ENCODE measurements around the gene IQUB. TPM values are rescaled to one million over a fixed set of nuclear protein-coding genes. Genes with fewer than 3 reads are reported as not detected.

The IQUB gene
- total and polyA plus RNA-seq, 2 donors (not counting 3 experiments of a cell fraction or from before 2014, with no cell fraction given), result 0.01 TPM; not detected in 1

GRCh38 chr7:123439191-123439590 lies 95.2 kb downstream of the IQUB start:
- H3K9me1 ChIP-seq (replicated peaks; ENCODE audit: control insufficient read depth, extremely low read depth, insufficient read depth, low read length), result no peaks in the 10 kb centered on the region
- FAIRE-seq, result no peak
- no peaks in the 10 kb centered on the region for H3K36me3 ChIP-seq (ENCODE audit: control insufficient read depth in 2 of 2, extremely low read depth in 1 of 2, insufficient read depth in 2 of 2, low read length in 2 of 2)
- no peaks in the 10 kb centered on the region for H3K4me1 ChIP-seq (ENCODE audit: control insufficient read depth, extremely low read depth, insufficient read depth, low read length)
- H3K27ac ChIP-seq (ENCODE audit: insufficient read depth, low read depth, low read length), result no peak overlapping the region
- no peak overlapping the region for H3K9ac ChIP-seq (replicated peaks; ENCODE audit: extremely low read depth, insufficient read depth, low read length)
- POLR2A ChIA-PET, result no interaction called here
- H4K20me1 ChIP-seq (replicated peaks; ENCODE audit: control insufficient read depth, extremely low read depth, insufficient read depth, low read length), result no peaks in the 10 kb centered on the region
- intact Hi-C loops (cut with micrococcal nuclease) (no loop called here), dilution Hi-C loops (cut with MboI; ENCODE audit: extremely low pct_ligation_motif_present, low sequenced_read_pairs) (no loop called here)
- H3K27me3 ChIP-seq (ENCODE audit: control insufficient read depth in 2 of 2, insufficient read depth in 2 of 2, low read length in 2 of 2), result no peaks in the 10 kb centered on the region
- no peak for DNase-seq (ENCODE audit: low read depth, low spot score)
- no peaks in the 10 kb centered on the region for H3K9me3 ChIP-seq (replicated peaks; ENCODE audit: control insufficient read depth, insufficient read depth, low read length)
- H3K79me2 ChIP-seq (ENCODE audit: control insufficient read depth, insufficient read depth, low read length), result no peaks in the 10 kb centered on the region
- CTCF ChIA-PET, result no interaction called here
- no peak overlapping the region for H2AFZ ChIP-seq (ENCODE audit: low read depth, low read length)
- BruUV-seq (replicated peaks), result no TSS peak
- TF ChIP-seq FOS (IDR thresholded peaks at IDR 0.05; ENCODE audit: borderline replicate concordance, insufficient read depth, low read length) (no peak), POLR2AphosphoS5 (IDR thresholded peaks at IDR 0.05; ENCODE audit: insufficient read depth, low read depth, low read length) (no peak), JUN (IDR thresholded peaks at IDR 0.05; ENCODE audit: borderline replicate concordance, insufficient read depth, insufficient read length, low read depth) (no peak)
- H3K4me3 ChIP-seq (replicated peaks in 1 of 3; ENCODE audit: insufficient read depth in 1 of 3, low read depth in 1 of 3, low read length in 3 of 3), result no peak overlapping the region
- no peak overlapping the region for H3K4me2 ChIP-seq (ENCODE audit: insufficient read depth, low read length)

DNA sequence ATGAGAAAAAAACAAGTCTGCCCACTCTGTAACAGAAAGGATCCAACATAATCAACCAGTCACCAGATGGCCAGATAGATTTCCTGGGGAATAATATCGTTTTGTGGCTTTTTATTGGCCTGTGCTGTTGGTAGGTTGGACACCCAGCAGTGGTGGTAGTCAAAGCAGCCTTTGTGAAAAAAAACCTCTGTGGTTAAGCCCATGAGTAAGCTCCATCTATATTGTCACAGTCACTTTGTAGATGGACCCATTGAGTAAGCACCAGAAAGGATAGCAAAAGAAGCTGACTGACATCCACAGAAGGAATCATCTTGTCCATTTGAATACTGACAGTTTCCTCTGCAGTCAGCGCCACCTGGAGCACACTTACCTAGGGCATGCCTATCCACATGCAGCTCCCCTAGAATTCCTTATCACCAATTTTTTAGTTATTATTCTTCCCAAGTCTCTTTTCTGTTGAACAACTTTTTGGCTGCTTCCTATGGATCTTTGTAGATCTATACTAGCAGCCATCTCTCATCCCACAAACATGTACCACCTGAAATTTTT lies 96.9 kb downstream of the IQUB start:
- CTCF ChIA-PET, result no interaction called here
- Histone ChIP-seq H3K4me3 (replicated peaks in 1 of 3; ENCODE audit: insufficient read depth in 1 of 3, low read depth in 1 of 3, low read length in 3 of 3) (no peak overlapping the region), H2AFZ (ENCODE audit: low read depth, low read length) (no peak overlapping the region), H3K9ac (replicated peaks; ENCODE audit: extremely low read depth, insufficient read depth, low read length) (no peak overlapping the region), H3K4me1 (ENCODE audit: control insufficient read depth, extremely low read depth, insufficient read depth, low read length) (no peaks in the 10 kb centered on the region), H3K9me1 (replicated peaks; ENCODE audit: control insufficient read depth, extremely low read depth, insufficient read depth, low read length) (no peaks in the 10 kb centered on the region), H3K79me2 (ENCODE audit: control insufficient read depth, insufficient read depth, low read length) (no peaks in the 10 kb centered on the region), H3K9me3 (replicated peaks; ENCODE audit: control insufficient read depth, insufficient read depth, low read length) (no peaks in the 10 kb centered on the region), H3K4me2 (ENCODE audit: insufficient read depth, low read length) (no peak overlapping the region), H3K27ac (ENCODE audit: insufficient read depth, low read depth, low read length) (no peak overlapping the region), H3K27me3 (ENCODE audit: control insufficient read depth in 2 of 2, insufficient read depth in 2 of 2, low read length in 2 of 2) (no peaks in the 10 kb centered on the region), H4K20me1 (replicated peaks; ENCODE audit: control insufficient read depth, extremely low read depth, insufficient read depth, low read length) (no peaks in the 10 kb centered on the region), H3K36me3 (ENCODE audit: control insufficient read depth in 2 of 2, extremely low read depth in 1 of 2, insufficient read depth in 2 of 2, low read length in 2 of 2) (no peaks in the 10 kb centered on the region)
- FAIRE-seq (no peak), DNase-seq (ENCODE audit: low read depth, low spot score) (no peak)
- BruUV-seq (replicated peaks), result no TSS peak
- POLR2A ChIA-PET, result no interaction called here
- TF ChIP-seq JUN (IDR thresholded peaks at IDR 0.05; ENCODE audit: borderline replicate concordance, insufficient read depth, insufficient read length, low read depth) (no peak), FOS (IDR thresholded peaks at IDR 0.05; ENCODE audit: borderline replicate concordance, insufficient read depth, low read length) (no peak), GATA2 (IDR thresholded peaks at IDR 0.05; ENCODE audit: insufficient read depth, insufficient read length, low read depth, low read length) (no peak), POLR2A (IDR thresholded peaks at IDR 0.05; ENCODE audit: low read depth, low read length) (no peak)
- TF ChIP-seq, protein P1, sequence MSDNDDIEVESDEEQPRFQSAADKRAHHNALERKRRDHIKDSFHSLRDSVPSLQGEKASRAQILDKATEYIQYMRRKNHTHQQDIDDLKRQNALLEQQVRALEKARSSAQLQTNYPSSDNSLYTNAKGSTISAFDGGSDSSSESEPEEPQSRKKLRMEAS (IDR thresholded peaks at IDR 0.05; ENCODE audit: insufficient read depth, insufficient read length), result no peak
- intact Hi-C loops (cut with micrococcal nuclease) (no loop called here), dilution Hi-C loops (cut with MboI; ENCODE audit: extremely low pct_ligation_motif_present, low sequenced_read_pairs) (no loop called here)

Data from endothelial cell of umbilical vein (primary cell).